NCI-H187 (cell line): ENCODE data around the gene KCNK4.
A peak's percentile ranks its signal among the peaks of the same experiment; 100 is the strongest.
"Not testable (repeated sequence)": the region's sequence is repeated elsewhere in the genome, so short reads cannot be mapped to it uniquely, and the experiment has no call there.

ENCODE experiments used
- DNase-seq, 2 experiments: peaks; one replicate each; lab custom pipeline; 2025; lab: John Stamatoyannopoulos, UW

The KCNK4 gene

GRCh38 chr11:64291262-64291751 lies at the start of gene KCNK4:
TSS of gene KCNK4 (plus strand) at chr11:64291302. CDS start at chr11:64293019, 1,717 bp downstream.
- no peak for DNase-seq

- DNase-seq = no peak
Observed at GRCh38 chr11:64241491-64242374, 49.4 kb upstream of the KCNK4 start.

- no peak for DNase-seq
Observed at GRCh38 chr11:64243236-64243854, 47.8 kb upstream of the KCNK4 start.

GRCh38 chr11:64244107-64244506 lies 47.0 kb upstream of the KCNK4 start:
- DNase-seq = no peak

- no peak for DNase-seq
Observed at GRCh38 chr11:64244966-64245365, 46.1 kb upstream of the KCNK4 start.

- DNase-seq = no peak
Observed at GRCh38 chr11:64245401-64245796, 45.7 kb upstream of the KCNK4 start.

GRCh38 chr11:64245797-64246620 lies 45.1 kb upstream of the KCNK4 start:
- no peak for DNase-seq

- DNase-seq = not testable (repeated sequence)
Observed at GRCh38 chr11:64246621-64246870, 44.6 kb upstream of the KCNK4 start.

- peak; percentile 40 to 71 for DNase-seq
Observed at GRCh38 chr11:64246871-64247728, 44.0 kb upstream of the KCNK4 start, which contains the start of gene PPP1R14B. TSS of gene PPP1R14B (minus strand) at chr11:64246943. CDS start at chr11:64246673, 270 bp downstream.

GRCh38 chr11:64247729-64248531 lies 43.2 kb upstream of the KCNK4 start:
- DNase-seq = no peak

- DNase-seq = no peak
Observed at GRCh38 chr11:64248578-64248977, 42.5 kb upstream of the KCNK4 start.

- DNase-seq = no peak
Observed at GRCh38 chr11:64249038-64249437, 42.1 kb upstream of the KCNK4 start.

GRCh38 chr11:64249563-64250414 lies 41.3 kb upstream of the KCNK4 start:
- DNase-seq = no peak

GRCh38 chr11:64250415-64251015 lies 40.6 kb upstream of the KCNK4 start:
- DNase-seq = peak in 1 of 2 experiments; percentile 33

- DNase-seq = peak in 1 of 2 experiments; percentile 14
Observed at GRCh38 chr11:64251016-64251752, 39.9 kb upstream of the KCNK4 start, which contains the start of gene PLCB3. TSS of gene PLCB3 (plus strand) at chr11:64251530. CDS start at chr11:64251650, 120 bp downstream.

GRCh38 chr11:64251753-64252002 lies 39.4 kb upstream of the KCNK4 start:
- DNase-seq = no peak

GRCh38 chr11:64252003-64252872 lies 38.9 kb upstream of the KCNK4 start:
- no peak for DNase-seq

- DNase-seq = no peak
Observed at GRCh38 chr11:64253043-64253442, 38.1 kb upstream of the KCNK4 start.
